GM23248 (cell line): ENCODE data around the gene ZNF48.

Experiments used
- EZH2 ChIP-seq: fragments of 200-600 bp; sonication (generic); IDR thresholded peaks from 2 replicates; pipeline ENCODE4 v1.6.1; 2018; ENCODE audit warnings: antibody characterized with exemption, mild to moderate bottlenecking; ENCODE audit not compliant: insufficient read depth, poor library complexity, severe bottlenecking
- EZH2phosphoT487 ChIP-seq: fragments of 200-600 bp; sonication (generic); IDR thresholded peaks from 2 replicates; pipeline ENCODE4 v1.6.1; 2018; ENCODE audit warnings: antibody characterized with exemption, moderate library complexity, mild to moderate bottlenecking, low read depth; ENCODE audit not compliant: insufficient read depth

DNA sequence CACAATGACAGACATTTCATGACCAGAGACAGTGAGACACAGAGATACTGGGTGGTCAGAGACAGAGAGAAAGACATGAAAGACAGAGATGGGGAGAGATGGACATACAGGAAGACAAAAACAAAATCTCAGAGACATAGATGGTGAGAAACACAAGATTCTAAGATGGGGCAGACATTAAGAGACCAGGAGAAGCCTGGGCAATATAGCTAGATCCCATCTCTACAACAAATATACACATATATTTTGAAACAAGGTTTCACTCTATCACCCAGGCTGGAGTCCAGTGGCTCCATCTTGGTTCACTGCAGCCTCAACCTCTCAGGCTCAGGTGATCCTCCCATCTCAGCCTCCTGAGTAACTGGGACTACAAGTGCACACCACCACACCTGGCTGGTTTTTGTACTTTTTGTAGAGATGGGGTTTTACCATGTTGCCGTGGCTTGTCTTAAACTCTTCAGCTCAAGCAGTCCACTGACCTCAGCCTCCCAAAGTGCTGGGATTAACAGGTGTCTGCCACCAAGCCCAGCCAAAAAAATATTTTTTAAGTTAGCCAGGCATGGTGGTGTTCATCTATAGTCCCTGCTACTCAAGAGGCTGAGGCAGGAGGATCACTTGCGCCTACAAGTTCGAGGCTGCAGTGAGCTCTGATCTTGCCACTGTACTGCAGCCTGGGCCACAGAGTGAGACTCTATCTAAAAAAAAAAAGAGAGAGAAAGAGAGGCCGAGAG lies 15.0 kb upstream of the ZNF48 start:
- no peak for TF ChIP-seq EZH2
- no peak for TF ChIP-seq EZH2phosphoT487
